ENCODE measurements around the gene TTC9C.
"Not testable (repeated sequence)": the region's sequence is repeated elsewhere in the genome, so short reads cannot be mapped to it uniquely, and the experiment has no call there.

The TTC9C gene

DNA sequence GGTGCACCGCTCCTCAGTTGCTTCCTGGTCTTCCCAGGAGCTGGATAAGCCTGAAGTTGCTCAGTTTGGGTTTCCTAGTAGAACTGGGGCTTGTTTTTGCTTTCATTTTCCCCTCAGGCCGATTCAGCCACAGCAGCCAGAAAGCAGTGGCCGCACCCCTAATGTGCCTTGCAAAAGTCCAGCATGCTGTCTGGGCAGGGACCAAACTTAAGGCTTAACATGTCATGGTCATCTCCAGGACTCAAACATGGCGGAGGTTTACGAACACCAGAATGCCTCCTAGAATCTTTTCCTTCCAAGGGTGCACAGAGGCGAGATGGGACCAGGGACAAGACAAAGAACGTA is 18.3 kb upstream of the TTC9C start:
- no peak for DNase-seq

DNA sequence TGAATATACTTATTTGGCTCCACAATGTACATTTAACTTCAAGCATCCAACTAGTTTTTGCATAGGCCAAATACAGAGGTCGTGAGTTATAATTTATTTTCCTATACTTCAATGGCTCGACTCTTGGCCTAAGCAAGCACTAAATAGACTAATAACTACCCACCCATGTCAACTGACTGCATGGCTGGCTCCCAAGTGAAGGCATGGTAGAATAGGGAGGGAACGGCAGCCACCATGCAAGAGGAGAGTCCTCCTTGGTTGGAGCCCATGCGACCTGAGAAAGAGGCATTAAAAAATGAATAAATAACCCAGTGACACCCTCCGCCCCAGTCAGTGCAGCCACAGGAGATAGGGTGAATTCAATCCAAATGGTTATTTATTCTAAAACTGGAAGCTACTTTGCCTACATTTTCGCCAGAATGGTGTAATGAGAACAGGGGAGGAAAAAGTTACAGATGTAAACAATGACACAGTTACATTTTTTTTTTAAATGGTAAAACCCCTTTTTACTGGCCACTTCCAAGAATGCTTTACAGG is 15.9 kb upstream of the TTC9C start:
- DNase-seq, result no peak

DNA sequence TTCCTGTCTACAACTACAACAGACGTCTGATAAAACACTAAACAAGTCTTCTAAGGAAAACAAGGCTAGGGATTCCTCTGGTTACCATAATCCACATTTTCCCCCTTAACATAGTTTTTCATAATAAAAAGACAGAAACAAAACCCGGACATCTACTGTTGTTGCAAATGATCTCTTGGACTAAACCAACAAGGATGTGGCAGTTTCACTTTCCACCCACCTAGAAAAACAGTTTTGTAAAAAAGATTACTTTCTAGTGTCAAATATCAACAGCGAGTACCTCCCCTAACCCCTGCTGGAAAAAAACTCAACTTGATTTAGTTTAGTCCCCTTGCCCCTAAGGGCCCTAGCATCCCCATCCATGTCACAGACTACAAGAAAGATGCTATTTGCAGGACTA is 15.4 kb upstream of the TTC9C start:
- DNase-seq, result no peak

DNA sequence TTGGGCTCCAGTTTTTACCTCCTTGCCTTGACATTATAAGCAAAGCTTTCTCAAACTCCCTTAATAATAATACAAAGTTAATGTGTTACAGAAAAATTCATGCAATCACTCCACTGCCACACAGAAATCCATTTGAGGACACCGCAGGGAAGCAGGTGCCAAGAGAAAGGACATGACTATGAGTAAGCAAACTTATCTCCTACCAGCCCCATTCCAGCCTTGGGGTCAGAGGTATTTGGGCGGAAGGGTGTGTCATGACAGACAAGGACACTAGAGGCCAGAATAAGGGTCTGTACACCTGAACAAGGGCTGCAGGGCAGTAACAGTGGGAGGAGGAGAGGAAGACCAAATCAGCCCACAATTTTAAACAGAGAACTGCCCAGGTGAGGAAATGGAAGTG is 14.9 kb upstream of the TTC9C start:
- DNase-seq, result no peak

DNA sequence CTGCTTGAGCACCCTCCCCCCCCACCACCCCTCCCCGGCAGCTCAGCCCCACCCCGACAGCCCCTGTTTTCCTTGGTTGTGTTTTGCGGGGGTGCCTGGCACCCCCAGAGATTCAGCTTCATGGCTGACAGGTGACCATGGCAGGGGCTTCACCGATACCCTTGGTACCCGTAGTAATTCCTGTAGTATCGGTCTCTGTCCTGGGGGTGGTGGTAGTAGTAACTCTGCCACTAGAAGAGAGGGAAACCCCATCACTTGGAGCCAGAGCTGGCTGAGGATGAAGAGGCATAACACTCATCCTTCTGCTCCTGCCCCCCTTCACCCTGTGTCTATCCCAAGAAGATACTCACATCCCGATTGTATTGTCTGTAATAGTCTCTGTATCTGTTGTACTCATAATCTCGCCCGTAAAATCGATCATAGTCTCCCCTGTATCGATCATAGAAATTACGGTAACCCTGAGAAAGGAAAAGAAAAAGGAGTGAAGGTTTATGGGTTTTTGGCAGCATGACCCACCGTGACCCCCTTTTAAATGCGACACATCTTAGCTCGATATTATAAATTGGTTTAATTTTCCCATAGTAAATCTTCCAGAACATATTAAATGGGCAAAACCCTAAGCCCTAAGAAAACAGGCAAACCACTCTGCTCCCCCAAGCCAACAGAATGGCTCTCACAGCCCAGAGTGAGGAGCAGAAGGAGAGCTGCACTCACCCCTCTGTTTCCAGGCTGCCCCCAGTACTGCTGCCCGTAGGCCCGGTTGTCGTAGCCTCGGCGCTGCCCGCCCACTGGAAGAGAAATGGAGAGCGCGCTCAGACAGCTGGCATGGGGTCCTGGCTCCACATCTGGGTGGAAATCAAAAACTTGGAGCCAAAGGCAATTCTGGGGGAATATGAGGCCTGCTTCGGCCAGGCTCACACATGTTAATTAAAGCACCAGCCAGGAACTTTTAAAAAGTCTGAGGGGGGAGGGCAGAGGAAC is 12.8 kb upstream of the TTC9C start:
- no peak for DNase-seq

DNA sequence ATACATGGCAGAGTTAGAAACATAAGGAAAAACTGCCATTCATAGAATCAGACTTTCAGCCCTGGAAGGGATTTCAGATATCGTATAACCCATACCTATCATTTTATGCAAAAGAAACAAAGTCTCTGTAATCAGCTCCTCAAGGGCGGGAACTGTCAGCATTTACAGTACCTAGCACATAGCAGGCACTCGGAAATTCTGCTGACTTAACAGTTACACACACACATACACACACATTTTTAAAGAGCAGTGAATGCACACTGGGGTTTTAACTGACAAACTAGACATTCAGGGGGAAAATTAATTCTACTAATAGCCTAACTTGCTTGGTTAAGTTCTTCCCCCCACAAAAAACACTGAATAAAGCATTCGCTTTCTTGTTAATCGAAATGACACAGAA is 12.1 kb upstream of the TTC9C start:
- no peak for DNase-seq

DNA sequence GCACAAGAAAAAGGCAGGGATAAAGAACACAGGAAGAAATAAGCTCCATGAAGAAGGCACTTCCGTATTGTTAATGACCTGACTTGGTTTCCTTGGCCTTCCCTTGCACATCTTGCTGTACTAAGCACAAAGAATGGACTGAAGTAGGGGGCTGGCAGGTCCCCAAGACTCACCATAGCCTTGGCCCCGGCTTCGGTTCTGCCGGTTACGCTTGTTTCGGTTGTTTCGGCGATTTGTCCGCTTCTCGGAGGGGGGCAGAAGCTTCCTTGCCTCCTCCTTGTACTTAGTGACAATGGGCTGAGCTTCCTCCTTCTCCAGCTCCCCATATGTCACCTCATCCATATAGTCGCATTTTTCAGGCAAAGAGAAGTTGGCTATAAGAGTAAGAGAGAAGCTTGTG is 11.5 kb upstream of the TTC9C start:
- DNase-seq, result no peak

DNA sequence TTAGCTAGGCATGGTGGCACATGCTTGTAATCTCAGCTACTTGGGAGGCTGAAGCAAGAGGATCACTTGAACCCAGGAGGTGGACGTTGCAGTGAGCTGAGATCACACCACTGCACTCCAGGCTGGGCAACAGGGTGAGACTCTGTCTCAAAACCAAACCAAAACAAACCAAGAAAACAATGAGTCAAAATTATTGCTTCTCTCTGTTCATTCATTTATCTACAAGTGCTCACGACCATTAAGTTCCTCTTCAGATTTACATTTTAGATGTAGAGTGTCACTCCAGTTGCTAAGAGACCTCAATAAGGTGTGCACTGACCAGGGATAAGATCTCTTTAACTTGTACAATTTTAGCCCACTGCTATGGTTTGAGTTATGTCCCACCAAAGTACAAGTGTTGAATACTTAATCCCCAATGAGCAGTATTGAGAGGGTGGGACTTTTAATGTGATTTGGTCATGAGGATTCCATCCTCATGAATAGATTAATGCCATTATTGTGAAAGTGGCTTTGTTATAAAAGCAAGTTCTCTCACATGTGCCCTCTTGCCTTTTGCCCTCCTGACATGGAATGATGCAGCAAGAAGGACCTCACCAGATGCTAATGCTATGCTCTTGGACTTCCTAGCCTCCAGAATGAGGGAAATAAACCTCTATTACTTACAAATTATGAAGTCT is 8.8 kb upstream of the TTC9C start:
- DNase-seq, result no peak

DNA sequence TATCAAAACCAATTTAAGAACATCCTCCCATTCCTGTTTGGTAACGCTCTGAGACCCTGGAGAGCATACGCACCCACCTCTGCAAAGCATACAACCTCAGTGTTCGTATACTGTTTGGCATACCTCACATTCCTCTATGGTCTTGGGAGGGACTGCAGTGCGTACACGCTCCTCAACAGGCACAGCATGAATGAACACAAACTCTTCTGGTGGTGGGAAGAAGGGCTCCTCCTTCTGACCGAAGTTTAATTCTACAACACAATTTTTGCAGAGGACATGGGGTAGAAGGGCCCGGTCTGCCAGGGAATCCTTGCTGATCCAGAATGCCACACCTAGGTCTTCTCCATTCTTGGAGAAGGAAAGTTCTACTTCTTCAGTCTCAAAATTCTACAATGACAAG is 6.3 kb upstream of the TTC9C start:
- no peak for DNase-seq

DNA sequence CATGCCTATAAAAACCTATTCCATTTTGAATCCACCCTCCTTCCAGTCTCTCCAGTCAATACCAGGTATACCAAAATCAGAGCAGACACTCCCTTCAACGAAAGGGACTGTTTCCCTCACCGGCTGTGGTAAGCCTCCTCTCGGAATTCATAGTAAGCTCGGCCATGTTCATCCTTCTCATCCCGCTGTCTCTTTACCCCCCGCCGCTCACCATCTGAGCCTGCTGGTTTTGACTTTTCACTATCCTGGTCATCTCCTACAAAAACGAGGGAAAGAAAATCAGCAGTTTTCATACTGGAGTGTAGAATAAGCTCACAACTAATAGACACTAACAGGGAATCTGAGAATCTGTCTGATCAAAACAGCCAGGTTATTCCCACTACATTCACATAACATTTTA is 4.1 kb upstream of the TTC9C start:
- DNase-seq, result no peak

DNA sequence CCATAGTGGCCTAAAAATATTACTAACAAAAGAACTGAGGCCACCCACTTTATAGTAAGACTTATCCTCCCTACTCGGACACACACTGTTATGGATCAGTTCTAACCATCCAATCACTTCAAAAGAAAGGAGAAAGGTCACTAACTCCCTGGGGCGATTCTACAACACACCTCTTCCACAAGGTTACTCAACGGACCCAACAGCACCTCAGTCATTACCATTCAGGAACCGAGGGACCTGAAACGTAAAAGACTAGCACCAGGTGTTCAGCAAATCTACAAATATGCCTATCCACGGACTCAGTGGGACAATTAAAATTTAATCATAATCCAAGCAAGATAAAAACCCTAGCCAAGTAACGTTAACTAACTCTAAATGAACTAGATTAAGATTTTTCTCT is 2.6 kb upstream of the TTC9C start:
- DNase-seq, result no peak

DNA sequence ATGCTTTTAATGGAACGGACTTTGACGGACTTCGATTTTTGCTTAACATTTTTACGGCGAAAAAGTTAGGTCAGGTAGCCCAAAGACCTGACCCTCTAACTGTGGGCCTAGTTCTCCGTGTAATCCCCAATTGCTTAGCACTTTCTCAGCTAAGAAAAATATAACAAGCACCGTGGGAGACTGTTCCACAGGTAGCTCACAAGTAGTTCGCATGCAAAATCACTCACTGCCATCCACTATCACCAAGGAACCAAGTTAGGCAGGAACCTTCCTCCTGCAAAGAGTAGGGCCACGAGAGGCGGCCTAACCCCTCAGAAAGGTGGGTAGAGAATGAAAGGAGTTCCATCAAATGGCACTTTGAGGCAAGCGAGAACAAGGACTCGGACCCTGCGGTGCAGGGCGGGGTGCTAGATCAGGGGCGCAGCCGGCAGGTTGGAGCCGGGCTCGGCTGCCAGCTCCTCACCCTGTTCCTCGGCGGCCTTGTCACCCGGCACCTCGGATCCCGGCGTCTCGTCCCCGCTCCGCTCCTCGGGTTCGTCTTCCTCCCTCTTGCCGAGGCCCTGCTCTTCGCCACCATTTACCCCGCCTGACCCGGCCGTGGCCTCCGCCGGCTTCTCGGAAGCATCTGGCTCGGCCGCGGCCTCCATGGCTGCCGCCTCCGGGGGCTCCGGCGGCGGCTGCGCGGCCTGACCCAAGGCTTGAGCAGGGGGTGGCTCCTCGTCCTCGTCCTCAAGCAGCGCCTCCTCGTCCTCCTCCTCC is 2.0 kb upstream of the TTC9C start:
- no peak for DNase-seq

DNA sequence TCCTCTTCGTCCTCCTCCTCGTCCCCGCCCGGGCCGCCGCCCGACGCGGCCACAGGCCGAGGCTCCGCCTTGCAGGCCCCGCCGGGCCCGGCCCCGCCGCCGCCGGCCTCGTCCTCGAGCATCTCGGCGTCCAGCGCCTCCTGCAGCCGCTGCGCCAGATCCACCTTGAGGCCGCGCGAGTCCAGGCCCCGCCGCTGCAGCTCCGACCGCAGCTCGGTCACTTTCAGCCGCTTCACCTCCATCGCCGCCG is 1.4 kb upstream of the TTC9C start:
- DNase-seq, result no peak

DNA sequence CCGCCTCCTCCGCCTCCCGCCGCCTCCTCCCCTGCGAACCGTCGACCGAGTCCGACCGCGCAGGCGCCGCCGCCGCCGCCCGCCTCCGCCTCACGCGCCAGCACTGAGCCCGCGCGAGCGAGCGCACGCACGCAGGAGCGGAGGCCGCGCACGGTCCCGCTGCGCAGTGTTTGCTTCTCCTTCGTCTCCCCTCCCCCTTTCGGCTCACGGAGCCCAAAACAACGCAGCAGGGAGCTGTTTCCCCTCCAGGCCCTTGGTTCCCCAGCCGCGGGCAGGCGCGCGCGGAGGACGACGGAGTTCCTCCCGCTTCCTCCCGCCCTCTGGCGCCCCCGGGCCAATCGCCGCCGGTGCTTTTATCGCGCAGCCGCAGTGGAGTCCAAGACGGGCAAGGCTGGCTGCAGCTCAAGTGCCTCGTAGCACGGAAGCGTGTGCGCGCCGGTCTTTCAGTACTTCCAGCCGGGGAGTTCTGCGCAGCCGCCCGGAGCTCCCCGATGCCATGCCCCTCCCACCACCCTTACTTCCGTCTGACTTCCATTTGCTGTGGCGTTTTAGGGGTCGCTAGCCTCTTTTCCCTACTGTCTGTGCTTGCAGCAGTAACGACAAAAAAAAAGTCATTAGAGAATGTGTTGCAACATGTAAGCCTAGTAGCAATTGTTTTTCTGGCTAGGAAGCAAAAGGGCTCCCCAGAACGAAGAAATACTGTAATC is 968 bp upstream of the TTC9C start, which contains the start of gene HNRNPUL2:
Gene HNRNPUL2, minus strand, starts transcription at position 293 of the 707 bp plus-strand sequence. CDS start 301 bp downstream, outside the sequence.
- DNase-seq, result peak; percentile 98

DNA sequence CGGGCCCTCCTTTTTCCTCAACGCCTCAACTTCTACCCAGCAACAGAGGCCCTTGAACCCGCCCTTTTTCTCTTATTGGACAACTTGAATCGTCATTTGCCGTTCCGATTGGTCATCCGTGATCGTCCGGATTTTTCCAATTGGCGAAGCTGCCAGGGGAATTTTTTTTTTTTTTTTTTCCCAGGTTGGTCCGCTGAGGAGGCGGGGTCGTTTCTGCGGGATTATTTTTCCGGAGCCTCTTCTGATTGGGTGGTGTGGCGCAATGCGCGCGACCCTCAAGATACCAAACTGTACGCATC is 465 bp upstream of the TTC9C start:
- DNase-seq, result peak; percentile 97

DNA sequence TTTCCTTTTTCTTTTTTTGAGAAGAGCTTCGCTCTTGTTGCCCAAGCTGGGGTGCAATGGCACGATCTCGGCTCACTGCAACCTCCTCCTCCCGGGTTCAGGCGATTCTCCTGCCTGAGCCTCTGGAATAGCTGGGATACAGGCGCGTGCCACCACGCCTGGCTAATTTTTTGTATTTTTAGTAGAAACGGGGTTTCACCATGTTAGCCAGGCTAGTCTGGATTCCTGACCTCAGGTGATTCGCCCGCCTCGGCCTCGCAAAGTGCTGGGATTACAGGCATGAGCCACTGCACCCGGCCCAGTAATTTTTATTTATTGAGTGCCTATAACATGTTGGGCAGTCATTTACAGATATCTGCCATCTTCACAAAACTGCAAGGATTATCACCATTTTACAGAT is 1.8 kb downstream of the TTC9C start:
- DNase-seq, result not testable (repeated sequence)

DNA sequence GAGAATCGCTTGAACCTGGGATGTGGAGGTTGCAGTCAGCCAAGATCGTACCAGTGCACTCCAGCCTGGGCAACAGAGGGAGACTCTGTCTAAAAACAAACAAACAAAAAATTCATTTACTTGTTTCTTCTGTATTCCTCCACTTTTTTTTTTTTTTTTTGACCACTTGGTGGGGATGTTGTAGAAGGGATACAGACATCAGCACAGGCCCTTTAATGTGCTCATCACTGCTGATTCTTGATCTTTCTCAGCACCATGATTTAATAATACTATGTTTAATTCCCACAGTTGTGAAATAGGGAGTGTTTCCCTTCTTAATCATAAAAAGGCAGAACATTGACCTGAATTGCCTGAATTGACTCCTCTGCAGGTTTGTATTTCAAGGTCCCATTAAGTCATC is 4.5 kb downstream of the TTC9C start:
- peak; percentile 8 for DNase-seq

DNA sequence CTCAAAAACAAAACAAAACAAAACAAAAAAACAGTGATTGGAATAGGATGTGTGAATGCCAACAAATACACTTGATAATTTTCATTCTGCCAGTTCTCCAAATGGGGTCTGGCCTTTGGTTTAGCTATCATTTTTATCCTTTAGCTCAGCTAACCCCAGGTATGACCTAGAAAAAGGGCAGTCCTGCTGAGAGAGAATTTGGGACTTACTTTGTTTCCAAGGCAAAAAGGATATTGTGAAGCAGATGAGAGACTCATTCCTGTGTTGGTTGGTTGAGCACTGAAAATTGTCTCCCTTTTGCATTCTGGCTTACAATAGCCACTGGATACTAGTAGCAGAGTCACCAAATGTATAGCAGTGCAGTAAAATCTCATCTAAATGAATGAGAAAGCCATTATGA is 8.9 kb downstream of the TTC9C start:
- no peak for DNase-seq

DNA sequence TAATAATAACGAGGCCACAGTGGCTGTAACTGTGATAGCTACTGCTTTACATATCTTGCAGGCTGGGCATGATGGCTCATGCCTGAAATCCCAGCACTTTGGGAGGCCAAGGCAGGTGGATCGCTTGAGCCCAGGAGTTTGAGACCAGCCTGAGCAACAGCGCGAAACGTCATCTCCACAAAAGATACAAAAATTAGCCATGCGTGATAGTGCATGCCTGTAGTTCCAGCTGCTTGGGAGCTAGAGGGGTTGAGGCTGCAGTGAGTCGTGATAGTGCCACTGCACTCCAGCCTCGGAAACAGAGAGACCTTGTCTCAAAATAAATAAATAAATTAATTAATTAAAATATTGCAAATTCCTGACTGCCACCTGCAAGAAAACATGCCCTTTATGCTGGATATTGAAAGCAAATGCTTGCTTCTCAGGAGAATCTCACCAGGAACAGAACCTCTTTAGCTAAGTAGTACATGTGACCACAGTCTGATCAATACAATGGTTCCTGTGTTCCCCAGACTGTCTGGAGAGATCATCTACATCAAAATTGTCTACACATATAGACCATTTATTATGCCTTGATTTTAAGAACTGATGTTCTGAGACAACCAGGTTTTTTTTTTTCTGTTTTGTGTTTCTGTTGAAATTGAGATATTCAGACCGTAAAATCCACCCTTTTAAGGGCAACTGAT is 19.3 kb downstream of the TTC9C start:
- no peak for DNase-seq

DNA sequence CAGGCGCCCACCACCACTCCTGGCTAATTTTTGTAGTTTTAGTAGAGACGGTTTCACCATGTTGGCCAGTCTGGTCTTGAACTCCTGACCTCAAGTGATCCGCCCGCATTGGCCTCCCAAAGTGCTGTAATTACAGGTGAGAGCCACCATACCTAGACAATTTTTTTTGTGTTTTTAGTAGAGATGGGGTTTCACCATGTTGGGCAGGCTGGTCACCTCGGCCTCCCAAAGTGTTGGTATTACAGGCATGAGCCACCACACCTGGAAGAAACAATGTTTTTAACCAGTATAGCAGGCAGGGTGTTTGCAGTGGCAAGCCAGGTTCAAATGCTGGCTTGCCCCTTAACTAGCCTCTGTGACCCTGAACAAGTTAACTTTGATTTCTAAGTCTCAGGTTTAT is 21.6 kb downstream of the TTC9C start:
- not testable (repeated sequence) for DNase-seq

DNA sequence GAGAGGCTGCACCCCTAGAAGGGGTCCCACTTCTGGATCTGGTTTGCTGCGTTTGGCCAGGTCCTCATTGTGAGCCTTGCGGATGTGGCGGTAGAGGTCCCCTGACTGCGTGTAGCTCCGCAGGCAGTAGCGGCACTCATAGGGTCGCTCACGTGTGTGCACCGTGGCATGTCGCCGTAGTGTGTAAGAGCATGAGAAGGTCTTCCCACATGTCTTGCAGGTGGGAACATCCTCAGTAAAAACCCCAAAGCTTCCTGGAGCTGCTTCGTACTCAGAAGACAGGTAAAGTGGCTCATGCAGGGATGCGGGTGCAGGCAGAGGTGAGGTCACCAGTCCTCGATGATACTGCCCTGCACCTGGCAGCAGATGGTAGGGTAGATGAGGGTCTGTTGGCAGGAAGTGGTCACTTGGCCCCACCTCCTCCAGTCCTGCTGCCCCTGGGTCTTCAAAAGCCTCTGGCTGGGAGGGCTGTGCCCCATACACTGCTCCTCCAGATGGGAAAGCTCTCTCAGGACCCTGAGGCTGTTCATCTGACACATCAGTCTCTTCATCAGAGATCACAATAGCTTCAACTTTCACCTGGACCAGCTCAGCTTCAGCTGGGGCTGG is 24.0 kb downstream of the TTC9C start:
- DNase-seq, result no peak
